Activated naive CD8-positive, alpha-beta T cell treated with anti-CD3 and anti-CD28 coated beads for 36 hours (primary cell): Measurements from ENCODE around the gene DPYSL3. TPM values are rescaled to one million over a fixed set of nuclear protein-coding genes. Genes with fewer than 3 reads are reported as not detected.
"Not testable (repeated sequence)": the region's sequence is repeated elsewhere in the genome, so short reads cannot be mapped to it uniquely, and the experiment has no call there.

Experiments used
- DNase-seq: peaks from one replicate; pipeline ENCODE4 v3.0.0; 2021
- H3K27ac Mint-ChIP-seq: one replicate; pipeline ENCODE4 v1.8.0; 2022; ENCODE audit warnings: mild to moderate bottlenecking, moderate library complexity, mixed read lengths
- H3K27me3 Mint-ChIP-seq: one replicate; pipeline ENCODE4 v1.8.0; 2022; ENCODE audit warnings: mild to moderate bottlenecking, mixed read lengths
- H3K36me3 Mint-ChIP-seq: one replicate; pipeline ENCODE4 v1.8.0; 2021; ENCODE audit warnings: mild to moderate bottlenecking, mixed read lengths
- H3K4me1 Mint-ChIP-seq: one replicate; pipeline ENCODE4 v1.8.0; 2021; ENCODE audit warnings: mixed read lengths
- H3K4me3 Mint-ChIP-seq: one replicate; pipeline ENCODE4 v1.8.0; 2022; ENCODE audit warnings: mild to moderate bottlenecking, moderate library complexity, mixed read lengths
- H3K9me3 Mint-ChIP-seq: one replicate; pipeline ENCODE4 v1.8.0; 2022; ENCODE audit warnings: mixed read lengths
- total RNA-seq, 2 experiments: library from RNA; stranded (reverse); gene quantifications; one replicate each; pipeline ENCODE4 v1.2.3, GENCODE V29; 2021

The DPYSL3 gene
- under 1 TPM; 0.28 to 0.41 TPM for total RNA-seq

DNA sequence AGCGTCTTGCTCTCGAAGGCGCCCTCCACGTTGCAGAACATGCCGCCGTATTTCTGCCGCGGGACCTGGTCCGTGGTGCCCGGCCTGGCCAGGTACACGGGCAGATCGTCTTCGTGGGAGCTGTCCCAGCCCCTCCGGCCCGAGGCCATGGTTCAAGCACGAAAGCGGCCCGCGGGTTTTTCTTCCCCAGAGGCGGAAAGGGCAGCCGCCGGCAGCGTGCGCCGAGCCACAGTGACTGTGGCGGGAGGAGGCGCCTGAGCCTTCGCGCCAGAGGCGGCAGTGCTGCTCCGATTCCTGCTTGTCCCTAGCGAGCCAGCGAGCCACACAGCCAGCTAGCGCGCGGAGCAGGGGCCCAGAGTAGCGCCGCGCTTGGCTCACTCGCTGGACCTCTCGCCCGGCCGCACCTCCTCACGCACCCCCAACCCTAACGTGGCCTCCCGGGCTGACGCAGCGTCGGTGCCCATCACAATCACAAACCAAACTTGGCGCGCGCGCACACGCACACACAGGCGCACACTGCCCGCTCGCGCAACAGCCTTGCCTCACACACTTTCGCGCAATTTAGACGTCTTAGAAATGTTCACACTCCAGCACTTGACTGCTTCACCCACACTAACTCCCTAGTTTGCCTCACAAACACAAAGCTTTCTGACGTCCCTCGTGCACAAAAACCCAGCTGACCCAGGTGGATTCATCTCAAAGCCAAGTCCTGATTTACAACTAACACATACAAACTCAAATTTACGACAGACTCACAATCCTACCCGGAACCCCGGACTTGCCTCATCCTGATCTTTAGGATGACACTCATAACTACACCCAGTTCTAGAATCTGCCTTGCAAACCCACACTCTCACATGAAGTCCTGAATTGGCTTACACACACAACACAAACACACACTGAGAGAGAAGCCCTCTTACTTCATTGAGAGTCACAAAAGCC lies at the start of gene DPYSL3:
Gene DPYSL3 (minus strand): TSS at position 359 of the 942 bp plus-strand sequence. CDS start 210 bp downstream, at position 149.
- no peaks in the 10 kb centered on the region for H3K36me3 Mint-ChIP-seq
- no peaks in the 10 kb centered on the region for H3K9me3 Mint-ChIP-seq
- peak within 1 kb of the TSS; percentile 27 for H3K4me3 Mint-ChIP-seq
- DNase-seq: peak; percentile 4
- peaks cover 43% of the 10 kb centered on the region for H3K27me3 Mint-ChIP-seq
- H3K4me1 Mint-ChIP-seq: peaks cover 3% of the 10 kb centered on the region
- H3K27ac Mint-ChIP-seq: no peak within 1 kb of the TSS

DNA sequence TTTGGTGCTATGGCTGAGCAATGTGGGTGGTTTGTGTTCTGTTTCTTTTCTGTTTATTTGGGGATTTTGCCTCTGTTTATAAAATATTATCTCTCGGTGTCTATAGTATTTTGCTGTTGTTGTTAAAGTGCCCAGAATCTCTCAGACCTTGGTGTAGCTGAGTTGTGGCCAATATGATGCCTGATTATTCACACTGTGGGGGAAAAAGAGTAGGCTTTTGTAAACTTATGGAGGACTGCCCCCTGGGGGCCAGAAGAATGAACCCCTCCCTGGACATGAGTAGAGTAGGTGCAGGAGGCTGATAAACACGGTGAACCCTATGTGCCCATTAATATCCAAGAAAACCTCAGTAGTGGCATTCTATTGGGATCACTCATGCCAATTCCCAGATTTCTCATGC lies 49.0 kb upstream of the DPYSL3 start:
- Mint-ChIP-seq H3K27ac (no peak overlapping the region), H3K27me3 (no peaks in the 10 kb centered on the region), H3K4me1 (no peaks in the 10 kb centered on the region), H3K9me3 (no peaks in the 10 kb centered on the region), H3K4me3 (no peak overlapping the region), H3K36me3 (no peaks in the 10 kb centered on the region)
- DNase-seq: no peak

DNA sequence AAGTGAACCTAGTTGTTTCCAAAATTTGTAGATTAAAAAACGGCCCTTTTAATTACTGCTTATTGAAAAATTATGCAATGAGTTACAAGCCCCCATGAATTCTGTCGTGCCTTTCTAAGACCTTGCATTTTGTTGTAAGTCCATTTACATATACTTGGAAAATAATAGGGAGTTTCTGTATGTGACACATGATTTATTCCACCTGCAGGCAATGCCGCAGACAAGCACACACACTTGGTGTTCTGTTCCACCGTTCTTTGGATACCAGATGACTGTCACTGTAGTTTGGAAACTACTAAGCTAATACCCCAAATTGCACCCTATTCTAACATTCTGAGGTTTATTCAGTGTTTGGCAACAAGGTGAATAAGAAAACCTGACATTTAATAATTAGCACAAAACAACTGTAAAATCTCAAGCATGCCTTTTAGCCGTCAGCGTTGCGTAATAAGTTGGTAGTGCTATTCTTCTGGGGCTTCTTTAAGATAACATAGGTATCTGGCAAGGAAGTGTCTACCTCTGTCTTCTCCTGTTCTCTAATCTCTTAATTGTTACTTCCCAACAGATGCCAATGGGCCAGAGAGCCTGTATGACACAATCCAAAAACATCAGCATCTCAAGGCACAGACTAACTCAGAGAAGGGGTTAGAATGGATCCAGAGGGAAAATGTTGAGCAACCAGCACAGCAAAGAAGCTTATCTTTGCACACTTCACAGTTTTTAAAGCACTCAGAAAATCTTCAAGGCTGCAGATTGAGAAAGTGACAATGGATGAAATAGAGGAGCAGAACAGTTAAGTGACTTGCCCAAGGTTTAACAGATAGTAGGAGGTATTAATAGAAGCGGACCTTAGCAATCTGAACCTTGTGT lies 48.2 kb upstream of the DPYSL3 start:
- Mint-ChIP-seq H3K9me3 (no peaks in the 10 kb centered on the region), H3K4me3 (no peak overlapping the region), H3K36me3 (no peaks in the 10 kb centered on the region), H3K27me3 (no peaks in the 10 kb centered on the region), H3K4me1 (no peaks in the 10 kb centered on the region), H3K27ac (no peak overlapping the region)
- DNase-seq: no peak

DNA sequence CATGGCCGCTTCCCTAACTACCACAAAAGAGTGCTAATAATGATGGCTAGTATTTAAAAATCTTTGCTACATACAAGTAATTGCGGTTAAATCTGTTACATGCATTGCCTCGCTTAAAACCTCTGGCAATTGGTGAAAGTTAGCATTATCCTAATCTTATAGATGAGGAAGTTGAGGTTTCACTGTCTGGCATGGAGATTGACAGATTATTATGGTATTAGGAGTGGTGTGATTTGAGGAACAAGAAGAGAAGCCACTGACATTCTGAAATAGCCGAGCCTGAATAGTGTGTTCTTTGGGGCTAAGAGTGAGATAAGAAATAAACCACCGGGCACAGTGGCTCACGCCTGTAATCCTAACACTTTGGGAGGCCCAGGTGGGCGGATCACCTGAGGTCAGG lies 45.3 kb upstream of the DPYSL3 start:
- H3K27me3 Mint-ChIP-seq: no peaks in the 10 kb centered on the region
- no peak overlapping the region for H3K4me3 Mint-ChIP-seq
- no peaks in the 10 kb centered on the region for H3K4me1 Mint-ChIP-seq
- H3K36me3 Mint-ChIP-seq: no peaks in the 10 kb centered on the region
- H3K9me3 Mint-ChIP-seq: no peaks in the 10 kb centered on the region
- no peak for DNase-seq
- H3K27ac Mint-ChIP-seq: no peak overlapping the region

DNA sequence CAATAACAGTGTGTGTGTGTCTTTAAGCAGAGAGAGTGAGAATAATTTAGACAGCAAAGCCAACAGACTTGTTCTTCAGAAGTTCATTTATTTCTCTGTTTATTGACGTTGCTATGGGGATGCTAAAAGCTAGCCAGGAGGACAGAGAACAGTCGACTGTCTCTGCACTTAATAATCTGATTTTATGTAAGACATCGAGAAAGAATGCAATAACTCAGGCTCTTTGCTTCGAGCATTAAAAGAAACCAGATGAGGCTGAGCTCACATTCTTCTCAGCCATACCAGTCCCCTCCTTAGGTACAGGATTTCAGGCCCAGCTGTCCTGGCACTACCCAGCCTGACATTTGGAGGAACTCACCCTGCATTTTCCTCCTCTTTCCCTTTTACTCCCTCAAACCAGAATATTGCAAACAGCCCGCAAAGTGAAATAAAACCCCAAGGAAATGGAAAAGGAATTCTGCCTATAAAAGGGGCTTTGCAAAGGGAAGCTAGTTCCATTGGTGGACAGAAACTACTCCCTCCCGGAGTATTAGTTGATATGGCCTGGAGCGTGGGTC lies 44.5 kb upstream of the DPYSL3 start:
- DNase-seq: no peak
- no peak overlapping the region for H3K27ac Mint-ChIP-seq
- H3K9me3 Mint-ChIP-seq: peaks cover 1% of the 10 kb centered on the region
- H3K4me3 Mint-ChIP-seq: no peak overlapping the region
- no peaks in the 10 kb centered on the region for H3K27me3 Mint-ChIP-seq
- H3K4me1 Mint-ChIP-seq: no peaks in the 10 kb centered on the region
- no peaks in the 10 kb centered on the region for H3K36me3 Mint-ChIP-seq

DNA sequence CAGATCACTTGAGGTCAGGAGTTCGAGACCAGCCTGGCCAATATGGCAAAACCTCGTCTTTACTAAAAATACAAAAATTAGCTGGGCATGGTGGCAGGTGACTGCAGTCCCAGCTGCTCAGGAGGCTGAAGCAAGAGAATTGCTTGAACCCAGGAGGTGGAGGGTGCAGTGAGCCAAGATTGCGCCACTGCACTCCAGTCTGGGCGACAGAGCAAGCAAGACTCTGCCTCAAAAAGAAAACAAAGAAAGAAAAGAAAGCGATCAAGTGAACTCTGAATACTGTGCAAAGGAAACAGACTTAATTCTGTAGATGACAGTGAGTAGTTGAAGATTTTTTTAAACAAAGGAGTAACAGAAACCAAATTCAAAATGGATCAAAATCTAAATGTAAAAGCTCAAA lies 43.9 kb upstream of the DPYSL3 start:
- H3K27ac Mint-ChIP-seq, H3K9me3 Mint-ChIP-seq, H3K36me3 Mint-ChIP-seq, H3K4me3 Mint-ChIP-seq, DNase-seq, H3K4me1 Mint-ChIP-seq, H3K27me3 Mint-ChIP-seq: not testable (repeated sequence)

DNA sequence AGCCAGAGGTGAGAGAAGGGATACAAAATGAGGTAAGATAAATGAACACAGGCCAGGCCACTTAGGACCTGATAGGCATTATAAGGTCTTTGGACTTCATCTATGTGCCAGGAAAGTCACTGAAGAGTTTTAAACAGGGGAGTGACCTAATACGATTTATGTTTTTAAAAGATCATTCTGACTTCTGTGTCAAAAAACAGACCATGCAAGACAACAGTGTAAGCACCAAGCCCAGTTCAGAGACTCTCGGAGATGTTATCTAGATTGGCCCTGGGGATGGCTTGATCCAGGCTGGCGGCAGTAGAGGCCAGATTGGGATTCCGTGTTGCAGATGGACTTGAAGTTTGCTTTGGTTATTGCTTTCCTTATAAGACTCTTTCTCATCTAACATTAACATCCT lies 43.0 kb upstream of the DPYSL3 start:
- H3K9me3 Mint-ChIP-seq: peaks cover 1% of the 10 kb centered on the region
- DNase-seq: no peak
- H3K36me3 Mint-ChIP-seq: no peaks in the 10 kb centered on the region
- no peak overlapping the region for H3K27ac Mint-ChIP-seq
- no peaks in the 10 kb centered on the region for H3K4me1 Mint-ChIP-seq
- no peak overlapping the region for H3K4me3 Mint-ChIP-seq
- no peaks in the 10 kb centered on the region for H3K27me3 Mint-ChIP-seq

DNA sequence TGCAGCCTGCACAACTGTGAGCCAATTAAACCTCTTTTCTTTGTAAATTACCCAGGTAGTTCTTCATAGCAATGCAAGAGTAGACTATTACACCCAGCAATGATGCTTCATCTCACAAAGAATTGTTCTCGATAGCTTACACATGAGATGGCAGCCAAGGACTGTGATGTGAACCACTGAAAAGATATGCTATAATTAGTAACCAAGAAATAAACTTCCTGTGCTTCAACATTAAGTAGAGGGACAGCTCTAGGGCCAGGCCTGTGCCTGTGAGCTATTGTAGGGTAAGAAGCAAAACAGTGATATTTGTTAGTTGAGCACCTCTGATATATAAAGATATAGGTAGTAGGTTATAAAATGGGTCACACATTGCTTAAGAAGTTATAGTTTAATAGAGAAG lies 41.8 kb upstream of the DPYSL3 start:
- Mint-ChIP-seq H3K4me3 (no peak overlapping the region), H3K9me3 (peaks cover 1% of the 10 kb centered on the region), H3K27me3 (no peaks in the 10 kb centered on the region), H3K4me1 (no peaks in the 10 kb centered on the region), H3K27ac (no peak overlapping the region), H3K36me3 (no peaks in the 10 kb centered on the region)
- DNase-seq: no peak

DNA sequence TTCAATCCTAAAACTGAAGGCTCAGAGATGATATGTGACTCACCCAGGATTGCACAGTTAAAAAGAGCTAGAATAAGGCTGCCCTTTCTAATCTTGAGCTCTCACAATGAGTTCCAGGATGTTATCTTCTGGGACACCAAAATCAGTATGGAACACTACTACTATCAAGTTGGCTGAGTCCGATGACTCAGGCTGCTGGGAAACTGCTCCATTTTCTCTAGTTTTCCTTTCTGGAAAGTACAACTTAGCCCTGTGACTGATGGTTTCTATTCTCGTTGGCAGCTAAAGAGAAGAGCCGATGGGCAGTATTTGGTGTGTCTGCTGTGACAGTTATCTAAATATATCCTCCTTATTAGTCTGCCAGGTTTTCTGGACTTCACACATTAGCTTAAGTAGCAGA lies 37.9 kb upstream of the DPYSL3 start:
- peaks cover 1% of the 10 kb centered on the region for H3K9me3 Mint-ChIP-seq
- DNase-seq: no peak
- no peaks in the 10 kb centered on the region for H3K4me1 Mint-ChIP-seq
- no peaks in the 10 kb centered on the region for H3K27me3 Mint-ChIP-seq
- no peak overlapping the region for H3K27ac Mint-ChIP-seq
- H3K36me3 Mint-ChIP-seq: no peaks in the 10 kb centered on the region
- no peak overlapping the region for H3K4me3 Mint-ChIP-seq

DNA sequence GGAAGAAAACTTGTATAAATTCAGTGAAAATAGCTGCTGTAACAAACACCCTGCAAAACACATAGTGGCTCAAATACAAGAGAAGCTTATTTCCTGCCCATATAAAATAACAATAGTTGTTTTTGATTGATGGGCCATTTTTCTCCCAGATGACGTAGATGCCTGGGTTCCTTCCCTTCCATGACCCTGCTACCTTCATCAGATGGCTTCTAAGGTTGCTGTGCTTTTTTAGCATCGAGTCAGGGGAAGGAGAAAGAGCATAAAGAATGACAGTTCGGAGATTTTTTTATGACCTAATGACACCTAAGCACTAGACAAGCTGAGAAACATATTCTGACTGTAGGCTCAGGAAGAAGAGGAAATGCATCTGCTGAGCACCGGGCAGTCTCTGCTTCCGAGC lies 34.7 kb upstream of the DPYSL3 start:
- peaks cover 1% of the 10 kb centered on the region for H3K9me3 Mint-ChIP-seq
- no peak overlapping the region for H3K27ac Mint-ChIP-seq
- peaks cover 4% of the 10 kb centered on the region for H3K27me3 Mint-ChIP-seq
- DNase-seq: no peak
- no peaks in the 10 kb centered on the region for H3K36me3 Mint-ChIP-seq
- H3K4me3 Mint-ChIP-seq: no peak overlapping the region
- no peaks in the 10 kb centered on the region for H3K4me1 Mint-ChIP-seq

DNA sequence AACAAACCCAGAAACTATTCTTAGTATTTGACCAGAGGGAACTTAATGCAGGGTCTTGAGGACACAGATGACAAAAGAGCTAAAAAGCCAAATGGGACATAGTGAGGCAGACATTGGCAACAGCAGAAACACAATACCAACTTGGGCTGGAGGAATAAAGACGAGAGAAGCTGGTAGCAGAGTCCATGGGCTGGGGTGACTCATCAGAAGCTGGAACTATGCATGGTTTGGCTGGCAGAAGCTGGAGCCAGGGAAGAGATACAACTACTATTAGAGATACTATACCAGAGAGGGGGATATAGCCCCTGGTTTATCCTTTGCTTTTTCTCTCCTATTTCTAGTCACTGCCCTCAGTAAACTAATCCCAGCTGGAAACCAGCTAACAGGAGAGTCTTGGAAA lies 29.2 kb upstream of the DPYSL3 start:
- Mint-ChIP-seq H3K27me3 (peaks cover 4% of the 10 kb centered on the region), H3K36me3 (no peaks in the 10 kb centered on the region), H3K27ac (no peak overlapping the region), H3K4me3 (no peak overlapping the region), H3K4me1 (no peaks in the 10 kb centered on the region), H3K9me3 (no peaks in the 10 kb centered on the region)
- DNase-seq: no peak

DNA sequence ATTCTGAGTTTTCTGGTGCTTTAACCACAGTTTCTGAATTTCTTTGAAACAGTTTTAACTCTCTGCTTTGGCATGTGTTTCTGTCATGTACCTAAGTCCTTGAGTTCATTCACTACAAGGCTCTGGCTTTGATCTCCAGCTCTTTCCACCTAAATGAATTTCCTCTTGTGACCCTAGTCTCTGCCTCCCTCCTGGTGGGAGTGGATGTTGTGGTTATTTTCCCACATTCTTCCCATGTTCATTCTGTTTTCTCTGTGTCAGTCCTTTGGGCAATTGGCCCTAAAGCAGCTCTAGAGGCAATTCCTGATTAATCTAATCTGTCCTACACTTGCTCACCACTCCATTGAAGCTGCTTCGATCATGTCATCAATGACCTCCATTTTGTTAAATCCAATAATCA lies 28.4 kb upstream of the DPYSL3 start:
- Mint-ChIP-seq H3K4me3 (no peak overlapping the region), H3K36me3 (no peaks in the 10 kb centered on the region), H3K4me1 (no peaks in the 10 kb centered on the region), H3K27me3 (peaks cover 4% of the 10 kb centered on the region), H3K27ac (no peak overlapping the region), H3K9me3 (no peaks in the 10 kb centered on the region)
- no peak for DNase-seq

DNA sequence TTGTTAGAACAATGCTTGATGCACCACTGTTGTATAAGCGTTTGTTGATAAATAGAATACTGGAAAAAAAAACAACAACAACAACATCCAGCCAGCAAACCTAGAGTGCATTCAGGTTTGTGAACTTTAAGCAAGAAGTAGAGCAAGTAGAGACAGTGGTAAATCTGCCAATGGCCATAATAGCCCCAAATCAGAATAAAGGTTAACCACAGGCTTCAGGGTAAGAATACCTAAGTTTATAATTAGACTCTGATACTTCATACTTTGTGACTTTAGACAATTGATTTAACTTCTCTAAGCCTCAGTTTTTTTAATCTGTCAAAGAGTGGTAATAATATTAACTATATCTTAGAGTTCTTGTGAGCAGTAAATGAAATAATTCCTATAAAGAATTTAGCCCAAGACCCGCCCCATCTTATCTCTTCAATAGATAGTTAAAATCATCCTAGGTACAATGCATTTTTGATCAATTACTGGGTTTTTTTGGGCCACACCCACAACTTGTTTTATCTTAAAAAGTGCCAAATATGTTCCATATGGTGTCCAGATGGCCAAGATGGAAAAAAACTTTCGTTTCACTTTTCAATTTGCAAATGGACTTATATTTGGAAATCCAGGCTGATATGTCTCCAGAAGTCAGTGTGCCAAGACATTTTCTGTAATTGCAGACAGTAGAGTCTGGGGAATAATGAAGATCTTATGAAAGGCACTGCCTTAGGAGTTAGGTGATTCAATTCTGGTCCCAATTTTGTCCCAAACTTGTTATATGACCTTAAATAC lies 24.5 kb upstream of the DPYSL3 start:
- Mint-ChIP-seq H3K36me3 (no peaks in the 10 kb centered on the region), H3K9me3 (no peaks in the 10 kb centered on the region), H3K27me3 (no peaks in the 10 kb centered on the region), H3K27ac (no peak overlapping the region), H3K4me1 (no peaks in the 10 kb centered on the region), H3K4me3 (no peak overlapping the region)
- DNase-seq: no peak

DNA sequence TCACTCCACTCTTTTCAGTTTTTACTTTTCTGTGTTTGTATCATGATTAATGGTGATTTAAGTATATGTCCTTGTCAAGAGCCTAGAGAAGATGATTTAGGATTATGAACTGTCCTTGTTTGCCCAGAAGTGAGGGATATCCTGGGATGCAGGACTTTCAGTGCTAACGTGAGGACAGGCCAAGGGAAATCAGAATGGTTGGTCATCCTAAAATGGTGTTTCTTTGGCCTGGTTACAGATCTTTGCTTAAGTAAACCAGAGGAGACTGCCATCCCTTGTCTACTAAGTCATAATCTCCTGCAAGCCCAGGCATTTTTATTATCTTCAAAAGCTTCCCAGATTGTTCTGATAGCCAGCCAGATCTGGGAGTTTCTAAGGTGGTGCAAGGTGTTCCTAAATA lies 22.3 kb upstream of the DPYSL3 start:
- no peak overlapping the region for H3K27ac Mint-ChIP-seq
- H3K4me3 Mint-ChIP-seq: no peak overlapping the region
- no peak for DNase-seq
- H3K4me1 Mint-ChIP-seq: no peaks in the 10 kb centered on the region
- no peaks in the 10 kb centered on the region for H3K36me3 Mint-ChIP-seq
- peaks cover 2% of the 10 kb centered on the region for H3K9me3 Mint-ChIP-seq
- H3K27me3 Mint-ChIP-seq: no peaks in the 10 kb centered on the region
